OCI-LY7 (cell line): Measurements from ENCODE around the gene HNRNPAB.

Experiments used
- EZH2phosphoT487 ChIP-seq: fragments of 200-600 bp; sonication (generic); IDR thresholded peaks from 2 replicates; pipeline ENCODE4 v1.6.1; 2018; ENCODE audit warnings: low read depth, borderline replicate concordance, mild to moderate bottlenecking, mixed run types, antibody characterized with exemption, low read length, moderate library complexity, mixed read lengths
- TF ChIP-seq, protein P1 (sequence below): fragments of 200-600 bp; sonication (generic); conservative IDR thresholded peaks from 2 replicates; pipeline ENCODE4 v1.5.1; 2014; ENCODE audit warnings: mild to moderate bottlenecking, antibody characterized with exemption, low read length, moderate library complexity, mixed read lengths

- TF ChIP-seq, protein P1, sequence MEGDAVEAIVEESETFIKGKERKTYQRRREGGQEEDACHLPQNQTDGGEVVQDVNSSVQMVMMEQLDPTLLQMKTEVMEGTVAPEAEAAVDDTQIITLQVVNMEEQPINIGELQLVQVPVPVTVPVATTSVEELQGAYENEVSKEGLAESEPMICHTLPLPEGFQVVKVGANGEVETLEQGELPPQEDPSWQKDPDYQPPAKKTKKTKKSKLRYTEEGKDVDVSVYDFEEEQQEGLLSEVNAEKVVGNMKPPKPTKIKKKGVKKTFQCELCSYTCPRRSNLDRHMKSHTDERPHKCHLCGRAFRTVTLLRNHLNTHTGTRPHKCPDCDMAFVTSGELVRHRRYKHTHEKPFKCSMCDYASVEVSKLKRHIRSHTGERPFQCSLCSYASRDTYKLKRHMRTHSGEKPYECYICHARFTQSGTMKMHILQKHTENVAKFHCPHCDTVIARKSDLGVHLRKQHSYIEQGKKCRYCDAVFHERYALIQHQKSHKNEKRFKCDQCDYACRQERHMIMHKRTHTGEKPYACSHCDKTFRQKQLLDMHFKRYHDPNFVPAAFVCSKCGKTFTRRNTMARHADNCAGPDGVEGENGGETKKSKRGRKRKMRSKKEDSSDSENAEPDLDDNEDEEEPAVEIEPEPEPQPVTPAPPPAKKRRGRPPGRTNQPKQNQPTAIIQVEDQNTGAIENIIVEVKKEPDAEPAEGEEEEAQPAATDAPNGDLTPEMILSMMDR = peak; percentile 96
- TF ChIP-seq EZH2phosphoT487 = no peak
Observed at GRCh38 chr5:178234750-178235587, 30.6 kb downstream of the HNRNPAB start.
